Astrocyte (in vitro differentiated cells and primary cell): ENCODE data around the gene ALG14. TPM values are rescaled to one million over a fixed set of nuclear protein-coding genes. Genes with fewer than 3 reads are reported as not detected.

Source experiments
- DNase-seq: peaks from one replicate; pipeline ENCODE4 v3.0.0-alpha.2; 2010; ENCODE audit warnings: low read depth
- FAIRE-seq: peaks from 2 replicates; lab custom pipeline; 2011; peaks lifted over from hg19 to GRCh38; lab: Jason Lieb, UNC
- H2AFZ ChIP-seq: 2 replicates; pipeline ENCODE4 v1.6.0; 2012; ENCODE audit warnings: low read depth, low read length, inconsistent platforms
- H3K27ac ChIP-seq: 2 replicates; pipeline ENCODE4 v1.5.1; 2011; ENCODE audit warnings: low read depth, low read length, inconsistent platforms
- H3K27me3 ChIP-seq: 2 replicates; pipeline ENCODE4 v1.6.0; 2011; ENCODE audit warnings: low read length, inconsistent platforms; ENCODE audit not compliant: insufficient read depth
- H3K36me3 ChIP-seq: 2 replicates; pipeline ENCODE4 v1.5.1; 2011; ENCODE audit warnings: low read length, inconsistent platforms; ENCODE audit not compliant: insufficient read depth
- H3K4me1 ChIP-seq: 2 replicates; pipeline ENCODE4 v1.5.1; 2011; ENCODE audit warnings: low read length, inconsistent platforms; ENCODE audit not compliant: insufficient read depth
- H3K4me2 ChIP-seq: 2 replicates; pipeline ENCODE4 v1.6.0; 2012; ENCODE audit warnings: low read length, inconsistent platforms
- H3K4me3 ChIP-seq: 2 replicates; pipeline ENCODE4 v1.5.1; 2011; ENCODE audit warnings: low read depth, mild to moderate bottlenecking, low read length, inconsistent platforms; ENCODE audit not compliant: insufficient read depth
- H3K79me2 ChIP-seq: 2 replicates; pipeline ENCODE4 v1.6.0; 2012; ENCODE audit warnings: mild to moderate bottlenecking, low read length, inconsistent platforms; ENCODE audit not compliant: insufficient read depth
- H3K9ac ChIP-seq: 2 replicates; pipeline ENCODE4 v1.6.0; 2012; ENCODE audit warnings: mild to moderate bottlenecking, low read length, inconsistent platforms
- H3K9me3 ChIP-seq: 2 replicates; pipeline ENCODE4 v1.5.1; 2012; ENCODE audit warnings: low read depth, mild to moderate bottlenecking, low read length, inconsistent platforms; ENCODE audit not compliant: insufficient read depth
- H4K20me1 ChIP-seq: 2 replicates; pipeline ENCODE4 v1.6.0; 2012; ENCODE audit warnings: low read length, inconsistent platforms; ENCODE audit not compliant: insufficient read depth
- H3K27ac Mint-ChIP-seq: one replicate; pipeline ENCODE4 v1.8.0; 2021; ENCODE audit warnings: mild to moderate bottlenecking, mixed read lengths; ENCODE audit not compliant: unreplicated experiment
- H3K27me3 Mint-ChIP-seq: one replicate; pipeline ENCODE4 v1.8.0; 2021; ENCODE audit warnings: low read depth, mixed read lengths; ENCODE audit not compliant: unreplicated experiment
- H3K36me3 Mint-ChIP-seq: one replicate; pipeline ENCODE4 v1.8.0; 2021; ENCODE audit warnings: low read depth, mixed read lengths; ENCODE audit not compliant: unreplicated experiment
- H3K4me1 Mint-ChIP-seq: one replicate; pipeline ENCODE4 v1.8.0; 2021; ENCODE audit warnings: low read depth, mixed read lengths; ENCODE audit not compliant: unreplicated experiment
- H3K4me3 Mint-ChIP-seq: one replicate; pipeline ENCODE4 v1.8.0; 2021; ENCODE audit warnings: mild to moderate bottlenecking, moderate library complexity, mixed read lengths; ENCODE audit not compliant: unreplicated experiment
- H3K9me3 Mint-ChIP-seq: one replicate; pipeline ENCODE4 v1.8.0; 2021; ENCODE audit warnings: mild to moderate bottlenecking, mixed read lengths; ENCODE audit not compliant: unreplicated experiment
- EZH2 ChIP-seq: IDR thresholded peaks from 2 replicates; pipeline ENCODE4 v1.6.1; 2012; ENCODE audit warnings: mild to moderate bottlenecking, low read length, inconsistent platforms; ENCODE audit not compliant: insufficient read depth
- total RNA-seq: library from RNA; stranded (reverse); gene quantifications from 2 replicates; pipeline ENCODE4 v1.2.1, GENCODE V29; 2021
- TF ChIP-seq, protein P1 (sequence below): IDR thresholded peaks from 2 replicates; pipeline ENCODE4 v1.5.1; 2011; ENCODE audit warnings: low read depth, mild to moderate bottlenecking, inconsistent platforms, low read length, moderate library complexity; ENCODE audit not compliant: insufficient read depth

Gene ALG14
- total RNA-seq, 1 donor from 2014 or later: 6.9 TPM

DNA sequence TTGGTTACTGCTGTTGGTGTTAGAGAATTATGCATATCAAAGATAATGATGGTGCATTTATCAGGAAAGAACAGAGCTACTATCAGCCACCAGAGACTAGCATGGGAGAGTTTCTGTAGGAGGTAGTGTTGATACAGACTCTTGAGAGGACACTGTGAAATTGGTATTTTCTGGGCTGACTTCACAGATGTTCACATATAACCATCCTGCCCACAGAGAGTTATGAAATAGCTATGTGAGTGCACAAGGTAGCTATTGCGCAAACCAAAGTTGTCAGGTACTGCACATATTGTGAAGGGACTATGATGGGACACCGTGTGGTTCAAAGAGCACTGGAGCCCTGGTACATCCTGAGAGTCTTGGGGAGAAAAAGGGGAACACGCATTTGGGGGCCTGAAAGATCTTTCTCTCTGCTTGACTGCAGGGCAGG is 43.0 kb upstream of the ALG14 start:
- DNase-seq (no peak), FAIRE-seq (no peak)

GRCh38 chr1:95113684-95114083 is 40.9 kb upstream of the ALG14 start:
- H3K4me3 Mint-ChIP-seq: no peak overlapping the region
- no peak for FAIRE-seq

More for the DNA sequence above, 43.0 kb upstream of the ALG14 start:
- H3K4me1 Mint-ChIP-seq: no peaks in the 10 kb centered on the region
- Histone ChIP-seq H2AFZ (no peak overlapping the region), H3K4me3 (no peak overlapping the region), H3K9ac (no peak overlapping the region), H3K27me3 (peaks cover 25% of the 10 kb centered on the region), H3K4me2 (no peak overlapping the region), H3K79me2 (no peaks in the 10 kb centered on the region), H3K4me1 (peaks cover 12% of the 10 kb centered on the region), H3K9me3 (no peaks in the 10 kb centered on the region), H4K20me1 (no peaks in the 10 kb centered on the region), H3K27ac (no peak overlapping the region), H3K36me3 (no peaks in the 10 kb centered on the region)
- no peaks in the 10 kb centered on the region for H3K9me3 Mint-ChIP-seq
- no peaks in the 10 kb centered on the region for H3K36me3 Mint-ChIP-seq
- H3K27ac Mint-ChIP-seq: no peak overlapping the region
- no peak overlapping the region for H3K4me3 Mint-ChIP-seq
- H3K27me3 Mint-ChIP-seq: peaks cover 13% of the 10 kb centered on the region
- TF ChIP-seq EZH2: no peak

GRCh38 chr1:95111014-95111413 is 38.3 kb upstream of the ALG14 start:
- Histone ChIP-seq H3K4me1 (no peaks in the 10 kb centered on the region), H4K20me1 (no peaks in the 10 kb centered on the region), H2AFZ (no peak overlapping the region), H3K9ac (no peak overlapping the region), H3K4me2 (no peak overlapping the region), H3K36me3 (no peaks in the 10 kb centered on the region), H3K4me3 (no peak overlapping the region), H3K9me3 (no peaks in the 10 kb centered on the region), H3K79me2 (no peaks in the 10 kb centered on the region), H3K27me3 (no peaks in the 10 kb centered on the region), H3K27ac (no peak overlapping the region)
- Mint-ChIP-seq H3K27ac (no peak overlapping the region), H3K27me3 (no peaks in the 10 kb centered on the region), H3K4me1 (no peaks in the 10 kb centered on the region), H3K9me3 (no peaks in the 10 kb centered on the region), H3K36me3 (no peaks in the 10 kb centered on the region), H3K4me3 (no peak overlapping the region)
- no peak for DNase-seq
- TF ChIP-seq EZH2: no peak
- TF ChIP-seq, protein P1, sequence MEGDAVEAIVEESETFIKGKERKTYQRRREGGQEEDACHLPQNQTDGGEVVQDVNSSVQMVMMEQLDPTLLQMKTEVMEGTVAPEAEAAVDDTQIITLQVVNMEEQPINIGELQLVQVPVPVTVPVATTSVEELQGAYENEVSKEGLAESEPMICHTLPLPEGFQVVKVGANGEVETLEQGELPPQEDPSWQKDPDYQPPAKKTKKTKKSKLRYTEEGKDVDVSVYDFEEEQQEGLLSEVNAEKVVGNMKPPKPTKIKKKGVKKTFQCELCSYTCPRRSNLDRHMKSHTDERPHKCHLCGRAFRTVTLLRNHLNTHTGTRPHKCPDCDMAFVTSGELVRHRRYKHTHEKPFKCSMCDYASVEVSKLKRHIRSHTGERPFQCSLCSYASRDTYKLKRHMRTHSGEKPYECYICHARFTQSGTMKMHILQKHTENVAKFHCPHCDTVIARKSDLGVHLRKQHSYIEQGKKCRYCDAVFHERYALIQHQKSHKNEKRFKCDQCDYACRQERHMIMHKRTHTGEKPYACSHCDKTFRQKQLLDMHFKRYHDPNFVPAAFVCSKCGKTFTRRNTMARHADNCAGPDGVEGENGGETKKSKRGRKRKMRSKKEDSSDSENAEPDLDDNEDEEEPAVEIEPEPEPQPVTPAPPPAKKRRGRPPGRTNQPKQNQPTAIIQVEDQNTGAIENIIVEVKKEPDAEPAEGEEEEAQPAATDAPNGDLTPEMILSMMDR: no peak
- no peak for FAIRE-seq

More at GRCh38 chr1:95113684-95114083, 40.9 kb upstream of the ALG14 start:
- Histone ChIP-seq H3K4me1 (peaks cover 12% of the 10 kb centered on the region), H3K9ac (no peak overlapping the region), H3K27ac (no peak overlapping the region), H2AFZ (no peak overlapping the region), H4K20me1 (no peaks in the 10 kb centered on the region), H3K9me3 (no peaks in the 10 kb centered on the region), H3K4me3 (no peak overlapping the region), H3K4me2 (no peak overlapping the region), H3K79me2 (no peaks in the 10 kb centered on the region), H3K36me3 (no peaks in the 10 kb centered on the region), H3K27me3 (peaks cover 8% of the 10 kb centered on the region)
- Mint-ChIP-seq H3K4me1 (no peaks in the 10 kb centered on the region), H3K36me3 (no peaks in the 10 kb centered on the region), H3K9me3 (no peaks in the 10 kb centered on the region), H3K27ac (no peak overlapping the region), H3K27me3 (peaks cover 6% of the 10 kb centered on the region)
- TF ChIP-seq, protein P1: no peak
- no peak for TF ChIP-seq EZH2
- no peak for DNase-seq
